GM12878 (cell line): ENCODE measurements around the gene MFNG. TPM values are rescaled to one million over a fixed set of nuclear protein-coding genes. Genes with fewer than 3 reads are reported as not detected.

Experiments used
- ATAC-seq: fragments of 200-7000 bp; cut with Tn5 transposase; 3 replicates; pipeline ENCODE4 v1.9.1; 2020; ENCODE audit warnings: mild to moderate bottlenecking, moderate library complexity
- BruUV-seq: library from RNA; stranded (reverse); fragments of 400-500 nt; replicated peaks from 2 replicates; lab custom pipeline; 2021; lab: Mats Ljungman, UMichigan
- CTCF ChIA-PET: fragments of 300-600 bp; sonication (Branson Sonifier 250); formaldehyde crosslinking; extraction: SDS; loops from one replicate; lab custom pipeline; 2021; ENCODE audit warnings: inconsistent platforms; lab: Yijun Ruan, JAX
- POLR2A ChIA-PET: fragments of 350-600 bp; formaldehyde crosslinking; extraction: SDS; loops from one replicate; lab custom pipeline; 2021; ENCODE audit warnings: inconsistent platforms; lab: Charles Lee
- RAD21 ChIA-PET: fragments of 300-600 bp; sonication (Branson Sonifier 250); formaldehyde crosslinking; loops from one replicate; lab custom pipeline; 2023; ENCODE audit warnings: antibody characterized with exemption; ENCODE audit not compliant: unreplicated experiment; lab: Charles Lee
- SMC1A ChIA-PET: fragments of 300-600 bp; sonication (Branson Sonifier 250); formaldehyde crosslinking; loops from one replicate; lab custom pipeline; 2023; ENCODE audit not compliant: unreplicated experiment, uncharacterized antibody; lab: Charles Lee
- DNase-seq: peaks from one replicate; pipeline ENCODE4 v3.0.0-alpha.2; 2011; ENCODE audit warnings: low read depth, low spot score
- FAIRE-seq: peaks from 3 replicates; lab custom pipeline; 2011; peaks lifted over from hg19 to GRCh38; lab: Jason Lieb, UNC
- H2AFZ ChIP-seq: 2 replicates; pipeline ENCODE4 v1.6.0; 2011; ENCODE audit warnings: low read depth, low read length, control low read depth; ENCODE audit not compliant: control insufficient read depth
- H3K27ac ChIP-seq: 2 replicates; pipeline ENCODE4 v1.5.1; 2011; ENCODE audit warnings: control low read depth; ENCODE audit not compliant: control insufficient read depth, insufficient read depth
- H3K27me3 ChIP-seq, 2 experiments: replicated peaks in 1 of 2; 2 replicates each; pipeline versions ENCODE4 v1.6.0 to v1.6.1; 2011; ENCODE audit warnings: low read length in 1 of 2; ENCODE audit not compliant: control insufficient read depth in 2 of 2, insufficient read depth in 2 of 2
- H3K36me3 ChIP-seq, 2 experiments: 2 replicates each; pipeline ENCODE4 v1.5.1; 2011; ENCODE audit warnings: low read length in 1 of 2; ENCODE audit not compliant: control insufficient read depth in 2 of 2, insufficient read depth in 2 of 2
- H3K4me1 ChIP-seq: 2 replicates; pipeline ENCODE4 v1.6.1; 2011; ENCODE audit warnings: mild to moderate bottlenecking, low read length, moderate library complexity, mixed read lengths; ENCODE audit not compliant: control insufficient read depth, insufficient read depth
- H3K4me2 ChIP-seq: 2 replicates; pipeline ENCODE4 v1.6.0; 2011; ENCODE audit warnings: control low read depth; ENCODE audit not compliant: control insufficient read depth, insufficient read depth
- H3K4me3 ChIP-seq: fragments of 200-600 bp; sonication (generic); 2 replicates; pipeline ENCODE4 v1.5.1; 2016
- H3K79me2 ChIP-seq: 2 replicates; pipeline ENCODE4 v1.6.0; 2011; ENCODE audit warnings: low read length; ENCODE audit not compliant: control insufficient read depth, insufficient read depth
- H3K9ac ChIP-seq: 2 replicates; pipeline ENCODE4 v1.8.0; 2011; ENCODE audit warnings: low read length, control low read depth, mixed read lengths; ENCODE audit not compliant: control insufficient read depth, insufficient read depth
- H3K9me3 ChIP-seq: replicated peaks from 3 replicates; pipeline ENCODE4 v1.5.1; 2011; ENCODE audit warnings: mild to moderate bottlenecking, low read length; ENCODE audit not compliant: control insufficient read depth, insufficient read depth
- H4K20me1 ChIP-seq: 2 replicates; pipeline ENCODE4 v1.6.0; 2011; ENCODE audit not compliant: control insufficient read depth, insufficient read depth
- CBX3 ChIP-seq: fragments of 200-600 bp; sonication (generic); IDR thresholded peaks from 2 replicates; pipeline ENCODE4 v1.6.1; 2016; ENCODE audit warnings: low read depth, borderline replicate concordance
- ELK1 ChIP-seq: IDR thresholded peaks from 2 replicates; pipeline ENCODE4 v1.6.1; 2012; ENCODE audit warnings: low read depth, low read length, improper control_type of control experiment
- FOXK2 ChIP-seq: fragments of 450-650 bp; IDR thresholded peaks from 2 replicates; pipeline ENCODE4 v1.6.1; 2017; ENCODE audit warnings: mild to moderate bottlenecking, moderate library complexity
- HDAC6 ChIP-seq: fragments of 200-600 bp; sonication (generic); IDR thresholded peaks from one replicate; pipeline ENCODE4 v1.8.0; 2017; ENCODE audit warnings: antibody characterized with exemption; ENCODE audit not compliant: unreplicated experiment
- NKRF ChIP-seq: fragments of 450-650 bp; conservative IDR thresholded peaks from 2 replicates; pipeline ENCODE4 v1.6.1; 2017; ENCODE audit warnings: mild to moderate bottlenecking, moderate library complexity
- RCOR1 ChIP-seq: conservative IDR thresholded peaks from 2 replicates; pipeline ENCODE4 v1.6.1; 2012; ENCODE audit warnings: low read depth, low read length, improper control_type of control experiment
- ZBTB40 ChIP-seq: fragments of 450-650 bp; IDR thresholded peaks from 2 replicates; pipeline ENCODE4 v1.6.1; 2016; ENCODE audit warnings: mild to moderate bottlenecking, moderate library complexity, borderline replicate concordance
- ZNF687 ChIP-seq: fragments of 450-650 bp; IDR thresholded peaks from 2 replicates; pipeline ENCODE4 v1.6.1; 2017; ENCODE audit warnings: mild to moderate bottlenecking, moderate library complexity
- WGBS: methylation state at CpG from one replicate; pipeline ENCODE4 v1.1.6; 2016; ENCODE audit warnings: low lambda C conversion rate; ENCODE audit not compliant: insufficient replicate concordance, insufficient coverage; ENCODE audit errors: missing lambda C conversion rate; 5-methylcytosine and 5-hydroxymethylcytosine counted together
- in situ Hi-C: fragments of 300-500 bp; cut with MboI; formaldehyde crosslinking; loops from 9 replicates; pipeline ENCODE4 v1.14.3; 2018; ENCODE audit warnings: mixed read lengths
- intact Hi-C: fragments of 100-400 bp; cut with micrococcal nuclease; formaldehyde crosslinking; loops from one replicate; pipeline ENCODE4 v1.14.2; 2022; ENCODE audit not compliant: unreplicated experiment
- polyA plus RNA-seq, 11 experiments: library from polyadenylated mRNA; depleted of rRNA in 4 of 11; unstranded in 6 of 11; stranded (reverse) in 5 of 11; fragments of >200 nt; fragmentation: Nextera tagmentation in 4 of 11; fragmentation: Illumina TruSeq in 1 of 11; extraction: Ambion mirVana in 4 of 11; extraction: Trizol in 1 of 11; gene quantifications; 1 replicate in 1 of 11; 2 replicates in 10 of 11; pipeline versions ENCODE4 v1.2.1 to v1.2.3, GENCODE V29; 2011 to 2016; ENCODE audit warnings: inconsistent platforms in 2 of 11, missing spikeins in 2 of 11, low read depth in 1 of 11
- total RNA-seq, 4 experiments: library from RNA; depleted of rRNA in 3 of 4; stranded (reverse); fragments of >200 nt in 3 of 4; fragmentation: Illumina TruSeq in 1 of 4; extraction: Trizol in 1 of 4; gene quantifications; 2 replicates each; pipeline versions ENCODE4 v1.2.1 to v1.2.3, GENCODE V29; 2013 to 2021

MFNG gene
- total and polyA plus RNA-seq, 10 of the 15 experiments (the other 5 are each of a cell fraction or from before 2014, with no cell fraction given), result 11.5 to 117 (median 68.5) TPM

GRCh38 chr22:37462436-37462835 is 23.7 kb downstream of the MFNG start:
- H3K4me2 ChIP-seq, result no peak overlapping the region
- H3K4me3 ChIP-seq, result no peak overlapping the region
- peaks cover 3 to 4% of the 10 kb centered on the region in 2 experiments; a peak in 2 of 4 replicates for H3K36me3 ChIP-seq
- TF ChIP-seq ELK1 (no peak), RCOR1 (no peak), FOXK2 (no peak), HDAC6 (no peak), NKRF (no peak), ZNF687 (no peak), ZBTB40 (no peak), CBX3 (no peak)
- SMC1A ChIA-PET, result interaction anchor here (1.3 kb wide), 1 partner anchor 36 kb away, joined by 3 read pairs; no protein-coding TSS in a partner anchor
- no peak overlapping the region for H2AFZ ChIP-seq
- H3K79me2 ChIP-seq, result no peaks in the 10 kb centered on the region
- no peaks in the 10 kb centered on the region for H3K27me3 ChIP-seq
- BruUV-seq, result no TSS peak
- no peaks in the 10 kb centered on the region; the same call in 1 of the 2 replicates for H4K20me1 ChIP-seq
- 88% methylated on average over 5 of the region's 5 CpGs for WGBS
- intact Hi-C loops, result no loop called here
- FAIRE-seq (no peak), DNase-seq (no peak), ATAC-seq (no peak)
- CTCF ChIA-PET, result interaction anchor here (0.6 to 1.4 kb wide), 3 partner anchors 10 to 145 kb away, joined by 3 to 4 read pairs (median 4); no protein-coding TSS in a partner anchor
- RAD21 ChIA-PET, result interaction anchor here (0.7 kb wide), 1 partner anchor 340 kb away, joined by 3 read pairs; no protein-coding TSS in a partner anchor
- POLR2A ChIA-PET, result no interaction called here
- in situ Hi-C loops, result no loop called here
- H3K9me3 ChIP-seq, result no peaks in the 10 kb centered on the region
- H3K9ac ChIP-seq, result no peak overlapping the region
- no peak overlapping the region for H3K27ac ChIP-seq
- peaks cover 12% of the 10 kb centered on the region for H3K4me1 ChIP-seq
